VCaP (cell line): Measurements from ENCODE around the gene TCF19.
"Not testable (repeated sequence)": the region's sequence is repeated elsewhere in the genome, so short reads cannot be mapped to it uniquely, and the experiment has no call there.

Experiments
- H3K27ac ChIP-seq: fragments of 450-650 bp; 2 replicates; pipeline ENCODE4 v1.5.1; 2017
- CTCF ChIP-seq: fragments of 450-650 bp; conservative IDR thresholded peaks from 2 replicates; pipeline ENCODE4 v1.5.1; 2017; ENCODE audit warnings: mild to moderate bottlenecking, moderate library complexity

TCF19 gene

GRCh38 chr6:31180500-31180899 lies 22.1 kb downstream of the TCF19 start:
- no peak for TF ChIP-seq CTCF

GRCh38 chr6:31183287-31183686 lies 24.9 kb downstream of the TCF19 start:
- peak overlapping the region; percentile 95 for H3K27ac ChIP-seq

More at GRCh38 chr6:31180500-31180899, 22.1 kb downstream of the TCF19 start:
- no peak overlapping the region; the same call in 1 of the 2 replicates for H3K27ac ChIP-seq

- peak overlapping the region; percentile 95 for H3K27ac ChIP-seq
Measured at GRCh38 chr6:31183859-31184258, 25.5 kb downstream of the TCF19 start.

GRCh38 chr6:31185695-31186051 lies 27.3 kb downstream of the TCF19 start:
- H3K27ac ChIP-seq, result peak overlapping the region; percentile 95

GRCh38 chr6:31186052-31186734 lies 27.8 kb downstream of the TCF19 start:
- peak overlapping the region; percentile 95 for H3K27ac ChIP-seq
- no peak for TF ChIP-seq CTCF

- peak overlapping the region; percentile 95 for H3K27ac ChIP-seq
- no peak for TF ChIP-seq CTCF
Measured at GRCh38 chr6:31187780-31188194, 29.4 kb downstream of the TCF19 start.

GRCh38 chr6:31189223-31189622 lies 30.8 kb downstream of the TCF19 start:
- H3K27ac ChIP-seq, result peak overlapping the region; percentile 95; the same call in 1 of the 2 replicates

GRCh38 chr6:31190488-31190887 lies 32.1 kb downstream of the TCF19 start:
- no peak for TF ChIP-seq CTCF
- H3K27ac ChIP-seq, result peak overlapping the region; percentile 4; the same call in 1 of the 2 replicates

- TF ChIP-seq CTCF, result peak; percentile 78
- not testable (repeated sequence) for H3K27ac ChIP-seq
Measured at GRCh38 chr6:31192431-31193105, 34.2 kb downstream of the TCF19 start.

- no peak for TF ChIP-seq CTCF
- H3K27ac ChIP-seq, result no peak overlapping the region
Measured at GRCh38 chr6:31193206-31193605, 34.8 kb downstream of the TCF19 start.
